ENCODE measurements around the gene FMNL2.

The FMNL2 gene

DNA sequence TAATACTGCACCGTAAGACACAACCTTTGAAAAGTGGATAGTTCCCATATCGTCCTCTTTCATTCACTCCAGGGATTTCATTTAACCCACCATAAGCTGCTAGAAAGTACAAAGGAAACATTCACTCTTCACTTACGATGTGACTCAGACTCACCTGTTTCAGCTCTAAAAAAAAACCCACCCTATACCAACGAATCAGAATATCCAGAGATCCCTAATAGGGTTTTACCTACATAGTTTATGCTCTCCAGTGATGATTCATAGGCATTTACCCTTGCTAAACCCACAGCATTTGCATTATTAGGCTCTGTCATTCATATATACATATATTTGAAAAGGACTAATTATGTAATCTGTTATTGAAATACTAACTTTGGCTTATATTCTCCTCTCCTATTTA, 322.1 kb downstream of the FMNL2 start:
- intact Hi-C loops (cut with DNase I; ENCODE audit: low total_unique reads), result no loop called here
- Histone ChIP-seq H3K4me1 (no peaks in the 10 kb centered on the region), H3K36me3 (peaks cover 64 to 75% (median 69%) of the 10 kb centered on the region in 3 donors), H3K9me3 (no peaks in the 10 kb centered on the region), H3K4me3 (no peak overlapping the region), H3K27ac (no peak overlapping the region), H3K27me3 (no peaks in the 10 kb centered on the region)
- no peak for DNase-seq
- TF ChIP-seq, protein P1, sequence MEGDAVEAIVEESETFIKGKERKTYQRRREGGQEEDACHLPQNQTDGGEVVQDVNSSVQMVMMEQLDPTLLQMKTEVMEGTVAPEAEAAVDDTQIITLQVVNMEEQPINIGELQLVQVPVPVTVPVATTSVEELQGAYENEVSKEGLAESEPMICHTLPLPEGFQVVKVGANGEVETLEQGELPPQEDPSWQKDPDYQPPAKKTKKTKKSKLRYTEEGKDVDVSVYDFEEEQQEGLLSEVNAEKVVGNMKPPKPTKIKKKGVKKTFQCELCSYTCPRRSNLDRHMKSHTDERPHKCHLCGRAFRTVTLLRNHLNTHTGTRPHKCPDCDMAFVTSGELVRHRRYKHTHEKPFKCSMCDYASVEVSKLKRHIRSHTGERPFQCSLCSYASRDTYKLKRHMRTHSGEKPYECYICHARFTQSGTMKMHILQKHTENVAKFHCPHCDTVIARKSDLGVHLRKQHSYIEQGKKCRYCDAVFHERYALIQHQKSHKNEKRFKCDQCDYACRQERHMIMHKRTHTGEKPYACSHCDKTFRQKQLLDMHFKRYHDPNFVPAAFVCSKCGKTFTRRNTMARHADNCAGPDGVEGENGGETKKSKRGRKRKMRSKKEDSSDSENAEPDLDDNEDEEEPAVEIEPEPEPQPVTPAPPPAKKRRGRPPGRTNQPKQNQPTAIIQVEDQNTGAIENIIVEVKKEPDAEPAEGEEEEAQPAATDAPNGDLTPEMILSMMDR (IDR thresholded peaks at IDR 0.05), result no peak

DNA sequence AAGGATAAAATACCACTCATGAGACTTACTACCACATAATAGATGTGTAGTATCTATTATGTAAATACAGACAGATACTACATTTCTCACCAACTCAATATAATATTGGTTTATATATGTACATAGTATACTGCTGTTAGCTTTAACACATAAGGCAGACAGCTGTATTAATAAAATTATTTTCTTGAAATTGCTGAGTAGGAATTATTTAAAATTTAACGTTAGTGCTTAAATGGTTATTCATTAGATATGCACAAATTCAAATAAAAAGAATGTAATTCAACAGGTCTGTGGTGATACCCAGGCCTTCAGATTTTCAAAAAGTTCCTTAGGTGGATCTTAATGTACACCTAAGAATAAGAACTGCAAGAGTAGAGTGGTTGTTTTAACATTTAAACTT, 323.2 kb downstream of the FMNL2 start:
- Histone ChIP-seq H3K4me3 (no peak overlapping the region), H3K27ac (no peak overlapping the region), H3K4me1 (no peaks in the 10 kb centered on the region), H3K9me3 (no peaks in the 10 kb centered on the region), H3K27me3 (no peaks in the 10 kb centered on the region), H3K36me3 (peaks cover 75 to 86% (median 75%) of the 10 kb centered on the region in 3 donors)
- intact Hi-C loops (cut with DNase I; ENCODE audit: low total_unique reads), result no loop called here
- no peak for DNase-seq
- TF ChIP-seq, protein P1 (IDR thresholded peaks at IDR 0.05), result no peak

DNA sequence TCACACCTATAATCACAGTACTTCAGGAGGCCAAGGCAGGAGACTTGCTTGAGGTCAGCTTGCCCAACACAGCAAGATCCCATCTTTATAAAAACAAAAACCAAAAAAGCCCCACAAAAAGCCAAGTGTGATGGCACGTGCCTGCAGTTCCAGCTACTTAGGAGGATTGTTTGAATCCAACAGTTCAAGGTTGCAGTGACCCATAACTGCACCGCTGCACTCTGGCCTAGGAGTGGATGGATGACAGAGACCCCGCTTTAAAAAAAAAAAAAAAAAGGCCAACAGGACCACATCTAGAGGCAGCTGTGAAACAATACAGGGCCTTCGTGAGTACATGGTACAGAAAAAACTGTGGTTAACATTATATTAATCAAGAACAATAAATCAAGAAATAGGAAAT, 326.1 kb downstream of the FMNL2 start:
- H3K27me3 ChIP-seq, result no peaks in the 10 kb centered on the region
- H3K4me1 ChIP-seq, result no peaks in the 10 kb centered on the region
- H3K9me3 ChIP-seq, result no peaks in the 10 kb centered on the region
- intact Hi-C loops (cut with DNase I; ENCODE audit: low total_unique reads), result no loop called here
- TF ChIP-seq, protein P1 (IDR thresholded peaks at IDR 0.05), result no peak
- H3K27ac ChIP-seq, result no peak overlapping the region
- peaks cover 70 to 96% (median 85%) of the 10 kb centered on the region in 3 donors for H3K36me3 ChIP-seq
- DNase-seq, result no peak
- H3K4me3 ChIP-seq, result no peak overlapping the region

DNA sequence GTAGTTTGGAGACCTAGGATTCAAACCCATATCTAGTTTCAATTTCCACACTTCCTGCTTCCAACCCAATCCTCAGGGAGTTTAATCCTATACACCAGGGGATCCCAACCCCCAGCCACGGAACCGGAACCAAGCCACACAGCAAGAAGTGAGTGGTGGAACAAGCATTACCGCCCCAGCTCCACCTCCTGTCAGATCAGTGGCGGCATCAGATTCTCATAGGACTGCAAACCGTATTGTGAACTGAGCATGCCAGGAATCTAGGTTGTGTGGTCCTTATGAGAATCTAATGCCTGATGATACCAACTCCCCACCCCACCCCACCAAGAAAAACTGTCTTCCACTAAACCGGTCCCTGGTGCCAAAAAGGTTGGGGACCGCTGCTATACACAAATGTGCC, 329.8 kb downstream of the FMNL2 start:
- intact Hi-C loops (cut with DNase I; ENCODE audit: low total_unique reads), result no loop called here

DNA sequence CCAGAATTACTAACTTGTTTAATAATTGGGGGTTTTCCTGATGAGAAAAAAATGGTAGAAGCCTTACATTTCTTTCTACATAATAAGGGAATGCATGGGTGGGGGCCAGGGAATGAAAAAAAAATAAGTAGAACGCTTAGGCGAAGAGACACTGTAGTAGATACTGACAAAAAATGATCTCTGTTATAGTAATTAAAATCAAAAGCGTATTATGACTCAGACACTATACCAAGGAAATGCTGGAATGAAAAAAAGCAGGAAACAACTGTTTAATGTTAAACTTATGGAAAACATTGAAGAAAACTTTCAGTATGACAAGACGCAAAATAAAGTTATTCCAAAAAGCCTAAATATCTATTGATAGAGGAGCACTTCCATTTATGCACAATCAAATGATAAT, 339.4 kb downstream of the FMNL2 start:
- H3K27me3 ChIP-seq, result no peaks in the 10 kb centered on the region
- no peaks in the 10 kb centered on the region for H3K4me1 ChIP-seq
- TF ChIP-seq, protein P1 (IDR thresholded peaks at IDR 0.05), result no peak
- intact Hi-C loops (cut with DNase I; ENCODE audit: low total_unique reads), result no loop called here
- no peak overlapping the region for H3K4me3 ChIP-seq
- no peak overlapping the region for H3K27ac ChIP-seq
- peaks cover 59 to 86% (median 71%) of the 10 kb centered on the region in 3 donors for H3K36me3 ChIP-seq
- H3K9me3 ChIP-seq, result no peaks in the 10 kb centered on the region
- DNase-seq, result no peak

More for the DNA sequence above, 329.8 kb downstream of the FMNL2 start:
- Histone ChIP-seq H3K27ac (no peak overlapping the region), H3K36me3 (peaks cover 62 to 94% (median 83%) of the 10 kb centered on the region in 3 donors), H3K9me3 (no peaks in the 10 kb centered on the region), H3K27me3 (no peaks in the 10 kb centered on the region), H3K4me1 (no peaks in the 10 kb centered on the region), H3K4me3 (no peak overlapping the region)
- TF ChIP-seq, protein P1 (IDR thresholded peaks at IDR 0.05), result no peak
- no peak for DNase-seq

DNA sequence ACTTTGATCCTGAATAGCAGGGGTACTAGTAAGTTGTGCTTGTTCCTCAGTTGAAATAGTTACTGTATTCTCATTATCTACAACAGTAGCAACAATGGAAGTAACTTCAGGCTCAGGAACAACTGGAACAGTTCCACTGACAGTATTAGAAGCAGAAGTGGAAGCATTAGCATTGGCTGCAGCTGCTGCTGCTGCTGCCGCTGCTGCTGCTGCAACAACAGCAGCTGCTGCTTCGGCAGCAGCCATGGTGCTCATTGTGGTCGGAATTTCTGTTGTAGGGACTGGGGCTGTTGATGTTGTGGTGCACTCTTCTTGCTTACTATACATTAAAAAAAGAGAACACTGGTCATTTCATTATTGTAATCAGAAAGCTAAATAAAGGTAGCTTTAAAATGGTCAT, 341.5 kb downstream of the FMNL2 start:
- H3K27me3 ChIP-seq, result no peaks in the 10 kb centered on the region
- intact Hi-C loops (cut with DNase I; ENCODE audit: low total_unique reads), result no loop called here
- DNase-seq, result no peak
- peaks cover 63 to 84% (median 70%) of the 10 kb centered on the region in 3 donors for H3K36me3 ChIP-seq
- H3K9me3 ChIP-seq, result no peaks in the 10 kb centered on the region
- TF ChIP-seq, protein P1 (IDR thresholded peaks at IDR 0.05), result no peak
- H3K4me3 ChIP-seq, result no peak overlapping the region
- H3K27ac ChIP-seq, result no peak overlapping the region
- H3K4me1 ChIP-seq, result no peaks in the 10 kb centered on the region
